Thymus (tissue), 11 donors: ENCODE data around the gene ITGB2. TPM values are rescaled to one million over a fixed set of nuclear protein-coding genes. Genes with fewer than 3 reads are reported as not detected.

Experiments used
- DNase-seq, 9 donors: peaks; one replicate each; pipeline ENCODE4 v3.0.0-alpha.2; 2013; ENCODE audit warnings: low spot score in 9 of 9, low read depth in 6 of 9, missing footprints in 1 of 9
- H3K27ac ChIP-seq, 2 donors: one replicate each; pipeline ENCODE4 v1.5.1; 2013; ENCODE audit warnings: control low read depth in 1 of 2, low read depth in 1 of 2, low read length in 1 of 2, mild to moderate bottlenecking in 1 of 2, moderate library complexity in 1 of 2
- H3K27me3 ChIP-seq, 2 donors: one replicate each; pipeline ENCODE4 v1.5.1; 2013; ENCODE audit warnings: low read length in 1 of 2; ENCODE audit not compliant: control insufficient read depth in 2 of 2, insufficient read depth in 1 of 2
- H3K36me3 ChIP-seq, 2 donors: one replicate each; pipeline ENCODE4 v1.5.1; 2013; ENCODE audit warnings: low read length in 1 of 2, mild to moderate bottlenecking in 1 of 2, moderate library complexity in 1 of 2; ENCODE audit not compliant: control insufficient read depth in 2 of 2, insufficient read depth in 2 of 2
- H3K4me1 ChIP-seq, 2 donors: one replicate each; pipeline ENCODE4 v1.5.1; 2013; ENCODE audit warnings: low read length in 2 of 2; ENCODE audit not compliant: control insufficient read depth in 2 of 2, insufficient read depth in 2 of 2
- H3K4me3 ChIP-seq, 2 donors: one replicate each; pipeline ENCODE4 v1.5.1; 2013; ENCODE audit warnings: low read length in 2 of 2, control low read depth in 1 of 2, mild to moderate bottlenecking in 1 of 2
- H3K9me3 ChIP-seq, 2 donors: one replicate each; pipeline ENCODE4 v1.5.1; 2013; ENCODE audit warnings: low read length in 1 of 2, mild to moderate bottlenecking in 1 of 2; ENCODE audit not compliant: control insufficient read depth in 2 of 2, insufficient read depth in 1 of 2
- WGBS: extraction: QIAGEN DNeasy Blood & Tissue Kit; methylation state at CpG from one replicate; pipeline ENCODE4 v1.1.7; 2013; 5-methylcytosine and 5-hydroxymethylcytosine counted together
- polyA plus RNA-seq: library from polyadenylated mRNA; stranded (reverse); fragments of 200-250 nt; gene quantifications from one replicate; pipeline ENCODE4 v1.2.3, GENCODE V29; 2013
- total RNA-seq: library from RNA; stranded (reverse); fragments of 120-200 nt; gene quantifications from one replicate; pipeline ENCODE4 v1.2.4, GENCODE V29; 2013
- donor health status: healthy.

ITGB2 gene
- total and polyA plus RNA-seq, 2 donors = 104 to 134 TPM

- no peaks in the 10 kb centered on the region for H3K27me3 ChIP-seq
- H3K36me3 ChIP-seq = peaks cover 37 to 50% of the 10 kb centered on the region in 2 donors
- 98% methylated on average over 31 of the region's 31 CpGs for WGBS
- H3K9me3 ChIP-seq = peaks cover 0 to 1% of the 10 kb centered on the region in 2 donors
- no peak for DNase-seq
- no peak overlapping the region for H3K4me3 ChIP-seq
- H3K27ac ChIP-seq = no peak overlapping the region
- H3K4me1 ChIP-seq = peaks cover 0 to 3% of the 10 kb centered on the region in 2 donors
These were observed 30.7 kb upstream of the ITGB2 start for GRCh38 chr21:44951186-44951915.

- Histone ChIP-seq H3K4me1 (peaks cover 0 to 6% of the 10 kb centered on the region in 2 donors), H3K27me3 (no peaks in the 10 kb centered on the region), H3K36me3 (peaks cover 37 to 48% of the 10 kb centered on the region in 2 donors), H3K9me3 (peaks cover 0 to 3% of the 10 kb centered on the region in 2 donors), H3K27ac (peak overlapping the region in 1 of 2 donors; percentile 76), H3K4me3 (no peak overlapping the region)
- WGBS = 98% methylated on average over 18 of the region's 18 CpGs
- DNase-seq = no peak
These were observed 29.7 kb upstream of the ITGB2 start for GRCh38 chr21:44950351-44950750.

GRCh38 chr21:44949779-44950198 is 29.1 kb upstream of the ITGB2 start:
- Histone ChIP-seq H3K9me3 (peaks cover 0 to 3% of the 10 kb centered on the region in 2 donors), H3K4me1 (peaks cover 0 to 6% of the 10 kb centered on the region in 2 donors), H3K27ac (no peak overlapping the region), H3K27me3 (no peaks in the 10 kb centered on the region), H3K4me3 (no peak overlapping the region), H3K36me3 (peaks cover 38 to 54% of the 10 kb centered on the region in 2 donors)
- peak in 3 of 9 donors; percentile 62 to 74 (median 73) for DNase-seq
- WGBS = 46% methylated on average over 10 of the region's 10 CpGs

- Histone ChIP-seq H3K27ac (no peak overlapping the region), H3K36me3 (peaks cover 38 to 54% of the 10 kb centered on the region in 2 donors), H3K9me3 (peaks cover 0 to 3% of the 10 kb centered on the region in 2 donors), H3K27me3 (no peaks in the 10 kb centered on the region), H3K4me1 (peaks cover 0 to 6% of the 10 kb centered on the region in 2 donors), H3K4me3 (no peak overlapping the region)
- no peak for DNase-seq
- 95% methylated on average over 30 of the region's 30 CpGs for WGBS
These were observed 28.6 kb upstream of the ITGB2 start for GRCh38 chr21:44949161-44949778.

- 97% methylated on average over 16 of the region's 16 CpGs for WGBS
- Histone ChIP-seq H3K36me3 (peaks cover 43 to 55% of the 10 kb centered on the region in 2 donors), H3K27me3 (no peaks in the 10 kb centered on the region), H3K27ac (no peak overlapping the region), H3K4me1 (peaks cover 0 to 6% of the 10 kb centered on the region in 2 donors), H3K9me3 (peaks cover 0 to 3% of the 10 kb centered on the region in 2 donors), H3K4me3 (no peak overlapping the region)
- no peak for DNase-seq
These were observed 27.9 kb upstream of the ITGB2 start for GRCh38 chr21:44948426-44949120.

GRCh38 chr21:44947930-44948331 is 27.2 kb upstream of the ITGB2 start:
- peaks cover 0 to 8% of the 10 kb centered on the region in 2 donors for H3K4me1 ChIP-seq
- 98% methylated on average over 33 of the region's 33 CpGs for WGBS
- H3K36me3 ChIP-seq = peaks cover 43 to 56% of the 10 kb centered on the region in 2 donors
- H3K4me3 ChIP-seq = no peak overlapping the region
- H3K9me3 ChIP-seq = peaks cover 0 to 3% of the 10 kb centered on the region in 2 donors
- no peak overlapping the region for H3K27ac ChIP-seq
- no peak for DNase-seq
- H3K27me3 ChIP-seq = no peaks in the 10 kb centered on the region

GRCh38 chr21:44947111-44947929 is 26.6 kb upstream of the ITGB2 start:
- Histone ChIP-seq H3K27me3 (no peaks in the 10 kb centered on the region), H3K4me3 (no peak overlapping the region), H3K27ac (no peak overlapping the region), H3K9me3 (peaks cover 0 to 3% of the 10 kb centered on the region in 2 donors), H3K4me1 (peaks cover under 1 to 13% of the 10 kb centered on the region in 2 donors), H3K36me3 (peaks cover 43 to 50% of the 10 kb centered on the region in 2 donors)
- WGBS = 94% methylated on average over 22 of the region's 22 CpGs
- no peak for DNase-seq

GRCh38 chr21:44946254-44947041 is 25.7 kb upstream of the ITGB2 start:
- Histone ChIP-seq H3K27me3 (no peaks in the 10 kb centered on the region), H3K27ac (no peak overlapping the region), H3K4me3 (no peak overlapping the region), H3K36me3 (peaks cover 38 to 47% of the 10 kb centered on the region in 2 donors), H3K9me3 (peaks cover 0 to 3% of the 10 kb centered on the region in 2 donors), H3K4me1 (peaks cover 5 to 22% of the 10 kb centered on the region in 2 donors)
- no peak for DNase-seq
- 68% methylated on average over 25 of the region's 25 CpGs for WGBS
